Adrenal gland (tissue), 12 donors: ENCODE results near the gene SLC35F2. TPM values are rescaled to one million over a fixed set of nuclear protein-coding genes. Genes with fewer than 3 reads are reported as not detected.

ENCODE experiments used
- DNase-seq, 7 donors: peaks; one replicate each; pipeline ENCODE4 v3.0.0-alpha.2; 2019 to 2020
- H3K27ac ChIP-seq, 5 donors: fragments of 200-600 bp; sonication (generic) in 4 of 5; 1 replicate in 3 of 5; 2 replicates in 2 of 5; pipeline versions ENCODE4 v1.5.1 to v1.8.0; 2016 to 2020; ENCODE audit warnings: mild to moderate bottlenecking in 1 of 5
- H3K27me3 ChIP-seq: fragments of 200-600 bp; 2 replicates; pipeline ENCODE4 v1.8.0; 2021
- H3K36me3 ChIP-seq, 2 donors: fragments of 200-600 bp; replicated peaks in 1 of 2; 1 replicate in 1 of 2; 2 replicates in 1 of 2; pipeline versions ENCODE4 v1.5.1 to v1.8.0; 2018 to 2022
- H3K4me1 ChIP-seq, 2 donors: fragments of 200-600 bp; replicated peaks in 1 of 2; 1 replicate in 1 of 2; 2 replicates in 1 of 2; pipeline versions ENCODE4 v1.5.1 to v1.8.0; 2018 to 2021
- H3K4me3 ChIP-seq, 4 donors: fragments of 200-600 bp; sonication (generic) in 3 of 4; one replicate each; pipeline ENCODE4 v1.5.1; 2016 to 2018
- H3K9me3 ChIP-seq, 3 donors: fragments of 200-600 bp; sonication (generic) in 1 of 3; replicated peaks in 1 of 3; 1 replicate in 2 of 3; 2 replicates in 1 of 3; pipeline versions ENCODE4 v1.5.1 to v1.8.0; 2016 to 2021
- POLR2A ChIP-seq, 2 donors: fragments of 450-650 bp; IDR thresholded peaks; one replicate each; pipeline ENCODE4 v1.6.1; 2017; ENCODE audit warnings: antibody characterized with exemption in 2 of 2, mild to moderate bottlenecking in 2 of 2, moderate library complexity in 1 of 2
- WGBS, 4 donors: extraction: QIAGEN DNeasy Blood & Tissue Kit in 2 of 4; methylation state at CpG; one replicate each; pipeline versions ENCODE4 v1.1.5 to v1.1.7; 2013 to 2017; 5-methylcytosine and 5-hydroxymethylcytosine counted together
- intact Hi-C, 2 donors: fragments of 100-400 bp; cut with DNase I; formaldehyde crosslinking; loops; one replicate each; pipeline versions ENCODE4 v1.14.1 to v1.15.0; 2022 to 2023
- polyA plus RNA-seq, 3 donors: library from polyadenylated mRNA; stranded (reverse); fragments of 200-250 nt in 2 of 3; fragments of 350-450 nt in 1 of 3; fragmentation: Illumina TruSeq in 1 of 3; extraction: RNeasy Lipid Tissue Mini Kit (QIAGEN cat#74804) in 1 of 3; gene quantifications; one replicate each; pipeline ENCODE4 v1.2.3, GENCODE V29; 2013 to 2014
- total RNA-seq, 9 donors: library from RNA; depleted of rRNA in 4 of 9; stranded (reverse); fragments of >200 nt in 4 of 9; fragments of 120-200 nt in 1 of 9; fragmentation: NEBNext Ultra II Directional in 1 of 9; extraction: Animal tissue kit (Norgen Biotek cat#: 25700) in 1 of 9; gene quantifications; one replicate each; pipeline versions ENCODE4 v1.1.0 to v1.2.4, GENCODE V29; 2013 to 2023
- TF ChIP-seq, protein P1 (sequence below), 6 experiments: fragments of 450-650 bp in 4 of 6; fragments of 200-600 bp in 2 of 6; sonication (generic) in 1 of 6; IDR thresholded peaks; 1 replicate in 5 of 6; 2 replicates in 1 of 6; pipeline versions ENCODE4 v1.5.1 to v1.8.0; 2016 to 2021; ENCODE audit warnings: antibody characterized with exemption in 6 of 6, mild to moderate bottlenecking in 2 of 6, moderate library complexity in 1 of 6
- donor health status: healthy with polysubstance abuse.
- donor health status: Bipolar disorder and iron deficiency.
- donor health status: DM: yes; HTN: yes; CAD: no.
- donor health status: DM: no; HTN: no; CAD: no.
- donor health status: DM: no; HTN: no; CAD: no.
- donor health status: DM: yes; HTN: yes; CAD: no.

Gene SLC35F2
- total and polyA plus RNA-seq, 12 donors = 0.33 to 6.3 (median 1.6) TPM

DNA sequence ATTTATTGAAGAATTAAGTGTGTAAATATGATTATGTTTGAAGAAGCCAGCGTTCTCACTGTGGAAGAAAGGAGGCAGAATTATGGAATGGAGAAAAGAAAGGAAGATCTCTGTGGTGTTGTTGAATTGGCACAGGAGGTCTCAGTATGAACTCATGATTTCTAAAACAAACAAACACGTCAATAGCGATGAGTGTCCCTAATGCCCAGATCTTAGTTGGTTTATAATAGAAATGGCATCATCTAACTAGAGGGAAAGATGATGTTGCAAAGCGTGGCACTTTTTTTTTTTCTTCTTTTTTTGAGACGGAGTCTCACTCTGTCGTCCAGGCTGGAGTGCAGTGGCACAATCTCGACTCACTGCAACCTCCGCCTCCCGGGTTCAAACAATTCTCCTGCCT lies 107.5 kb downstream of the SLC35F2 start:
- Histone ChIP-seq H3K9me3 (no peaks in the 10 kb centered on the region), H3K4me3 (no peak overlapping the region), H3K27ac (no peak overlapping the region), H3K4me1 (no peaks in the 10 kb centered on the region), H3K36me3 (no peaks in the 10 kb centered on the region), H3K27me3 (no peaks in the 10 kb centered on the region)
- TF ChIP-seq, protein P1, sequence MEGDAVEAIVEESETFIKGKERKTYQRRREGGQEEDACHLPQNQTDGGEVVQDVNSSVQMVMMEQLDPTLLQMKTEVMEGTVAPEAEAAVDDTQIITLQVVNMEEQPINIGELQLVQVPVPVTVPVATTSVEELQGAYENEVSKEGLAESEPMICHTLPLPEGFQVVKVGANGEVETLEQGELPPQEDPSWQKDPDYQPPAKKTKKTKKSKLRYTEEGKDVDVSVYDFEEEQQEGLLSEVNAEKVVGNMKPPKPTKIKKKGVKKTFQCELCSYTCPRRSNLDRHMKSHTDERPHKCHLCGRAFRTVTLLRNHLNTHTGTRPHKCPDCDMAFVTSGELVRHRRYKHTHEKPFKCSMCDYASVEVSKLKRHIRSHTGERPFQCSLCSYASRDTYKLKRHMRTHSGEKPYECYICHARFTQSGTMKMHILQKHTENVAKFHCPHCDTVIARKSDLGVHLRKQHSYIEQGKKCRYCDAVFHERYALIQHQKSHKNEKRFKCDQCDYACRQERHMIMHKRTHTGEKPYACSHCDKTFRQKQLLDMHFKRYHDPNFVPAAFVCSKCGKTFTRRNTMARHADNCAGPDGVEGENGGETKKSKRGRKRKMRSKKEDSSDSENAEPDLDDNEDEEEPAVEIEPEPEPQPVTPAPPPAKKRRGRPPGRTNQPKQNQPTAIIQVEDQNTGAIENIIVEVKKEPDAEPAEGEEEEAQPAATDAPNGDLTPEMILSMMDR (IDR thresholded peaks at IDR 0.05) = no peak
- TF ChIP-seq POLR2A (IDR thresholded peaks at IDR 0.05) = no peak
- intact Hi-C loops = no loop called here
- DNase-seq = no peak
- WGBS, 4 donors = 72 to 93% (median 81%) methylated on average over 7 to 9 of the region's 9 CpGs

DNA sequence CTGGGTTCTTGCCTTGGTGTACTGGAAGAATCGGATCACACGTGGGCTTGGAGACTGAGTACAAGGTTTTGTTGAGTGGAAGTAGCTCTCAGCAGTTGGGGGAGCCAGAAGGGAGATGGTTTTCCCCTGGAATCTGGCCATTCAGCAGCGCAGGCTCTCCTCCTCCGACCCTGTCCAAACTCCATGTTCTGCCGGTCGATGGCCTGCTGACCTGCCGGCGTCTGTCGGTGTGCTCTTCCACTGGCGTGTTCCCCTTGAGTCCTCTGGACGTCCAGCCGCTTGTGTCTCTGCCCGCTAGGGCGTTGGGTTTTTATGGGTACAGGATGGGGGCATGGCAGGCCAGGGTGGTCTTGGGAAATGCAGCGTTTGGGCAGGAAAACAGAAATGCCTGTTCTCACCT lies 108.3 kb downstream of the SLC35F2 start:
- intact Hi-C loops = no loop called here
- DNase-seq = no peak

DNA sequence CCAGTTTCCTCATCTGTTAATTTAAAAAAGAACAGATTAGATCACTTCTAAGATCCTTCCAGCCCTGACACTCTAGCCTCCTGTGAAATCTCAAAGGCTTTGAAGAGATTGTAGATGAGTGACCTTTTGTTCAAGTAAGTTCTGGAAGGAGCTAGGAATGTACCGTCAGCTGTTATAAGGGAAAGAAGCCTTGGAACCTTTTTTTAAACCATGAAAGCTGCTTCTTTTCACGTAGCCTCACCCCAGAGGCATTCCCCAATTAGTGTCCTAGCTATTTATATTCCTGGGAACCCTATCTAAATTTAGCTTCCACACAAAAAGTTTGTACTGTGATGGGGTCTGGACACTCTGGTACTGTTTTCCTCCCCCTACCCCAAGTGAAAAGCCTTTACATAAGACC lies 111.0 kb downstream of the SLC35F2 start:
- H3K4me3 ChIP-seq = no peak overlapping the region
- H3K27ac ChIP-seq = no peak overlapping the region
- no peak for TF ChIP-seq POLR2A (IDR thresholded peaks at IDR 0.05)
- TF ChIP-seq, protein P1 (IDR thresholded peaks at IDR 0.05) = no peak
- 11 to 45% (median 32%) methylated on average over 2 of the region's 2 CpGs for WGBS, 4 donors
- no peaks in the 10 kb centered on the region for H3K9me3 ChIP-seq
- DNase-seq = no peak
- H3K27me3 ChIP-seq = no peaks in the 10 kb centered on the region
- intact Hi-C loops = no loop called here
- no peaks in the 10 kb centered on the region for H3K4me1 ChIP-seq
- no peaks in the 10 kb centered on the region for H3K36me3 ChIP-seq

More for the DNA sequence above, 108.3 kb downstream of the SLC35F2 start:
- Histone ChIP-seq H3K9me3 (no peaks in the 10 kb centered on the region), H3K4me3 (no peak overlapping the region), H3K36me3 (no peaks in the 10 kb centered on the region), H3K27ac (no peak overlapping the region), H3K4me1 (no peaks in the 10 kb centered on the region), H3K27me3 (no peaks in the 10 kb centered on the region)
- no peak for TF ChIP-seq POLR2A (IDR thresholded peaks at IDR 0.05)
- TF ChIP-seq, protein P1 (IDR thresholded peaks at IDR 0.05) = no peak
- 75 to 84% (median 80%) methylated on average over 2 to 15 of the region's 15 CpGs for WGBS, 4 donors

DNA sequence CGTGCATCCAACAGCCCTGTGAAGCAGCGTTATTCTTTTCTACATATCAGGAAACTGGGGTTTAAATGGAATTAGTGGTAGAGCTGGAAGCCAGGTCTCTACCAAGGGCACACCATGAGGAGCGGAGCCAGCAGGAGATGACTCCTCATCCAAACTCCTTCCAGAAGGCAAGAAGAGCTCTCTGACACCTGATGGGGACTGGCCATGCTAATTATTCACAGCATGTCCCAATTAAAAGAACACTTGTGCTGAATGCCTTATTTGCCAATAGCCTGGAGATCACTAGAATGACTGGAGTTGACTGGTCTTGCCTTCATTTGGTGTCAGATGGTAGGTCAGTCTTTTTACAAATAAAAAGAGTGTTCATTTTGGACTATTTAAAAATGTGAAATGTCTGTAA lies 113.9 kb downstream of the SLC35F2 start:
- no peak overlapping the region for H3K27ac ChIP-seq
- H3K4me3 ChIP-seq = no peak overlapping the region
- 56 to 83% (median 70%) methylated on average over 3 of the region's 3 CpGs for WGBS, 4 donors
- H3K9me3 ChIP-seq = no peaks in the 10 kb centered on the region
- H3K36me3 ChIP-seq = no peaks in the 10 kb centered on the region
- no peak for TF ChIP-seq POLR2A (IDR thresholded peaks at IDR 0.05)
- TF ChIP-seq, protein P1 (IDR thresholded peaks at IDR 0.05) = no peak
- H3K27me3 ChIP-seq = no peaks in the 10 kb centered on the region
- no peak for DNase-seq
- H3K4me1 ChIP-seq = no peaks in the 10 kb centered on the region
- intact Hi-C loops = no loop called here
